ENCODE measurements around the gene IGHMBP2.

Gene IGHMBP2

GRCh38 chr11:68977781-68978625 lies 74.3 kb downstream of the IGHMBP2 start:
- H3K4me3 ChIP-seq (ENCODE audit: low read depth, low read length), result no peak overlapping the region
- DNase-seq (ENCODE audit: low read depth), result no peak
- no peak for TF ChIP-seq CTCF (IDR thresholded peaks at IDR 0.05; ENCODE audit: insufficient read depth, low read depth, low read length, missing control alignments)

- H3K4me3 ChIP-seq (ENCODE audit: low read depth, low read length), result no peak overlapping the region
- DNase-seq (ENCODE audit: low read depth), result no peak
- TF ChIP-seq CTCF (IDR thresholded peaks at IDR 0.05; ENCODE audit: insufficient read depth, low read depth, low read length, missing control alignments), result no peak
Observed at GRCh38 chr11:68978626-68978930, 74.9 kb downstream of the IGHMBP2 start.

DNA sequence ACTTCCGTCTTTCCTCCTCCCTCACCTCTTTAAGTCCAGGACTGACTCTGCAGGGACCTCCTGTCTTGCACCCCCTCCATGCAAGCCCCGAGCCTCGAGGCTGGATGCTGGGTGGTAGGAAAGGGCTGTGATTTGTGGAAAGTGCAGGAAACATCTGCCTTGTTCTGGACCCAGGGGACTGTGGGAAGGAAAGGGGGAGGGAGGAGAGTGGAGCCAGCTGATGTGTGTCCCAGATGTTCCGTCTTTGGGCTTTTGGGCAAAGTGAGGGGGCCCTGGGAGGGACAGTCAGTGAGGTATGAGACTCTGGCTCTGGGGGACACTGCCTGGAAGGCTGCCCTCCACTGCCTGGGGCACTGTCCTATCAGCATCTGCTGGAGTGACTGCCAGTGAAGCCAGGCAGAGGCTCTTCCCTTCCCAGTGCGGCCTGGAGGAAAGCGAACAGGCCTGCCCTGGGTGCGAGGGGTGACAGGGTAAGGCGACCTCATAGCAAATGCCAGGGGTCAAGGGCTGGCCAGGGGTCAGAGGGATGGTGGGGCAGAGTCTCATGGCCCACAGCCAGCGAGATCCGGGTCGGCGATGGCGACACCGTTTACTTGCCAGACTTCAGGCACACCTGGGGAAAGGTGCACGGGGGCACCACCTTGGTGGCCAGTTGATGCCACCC lies 75.4 kb downstream of the IGHMBP2 start:
- no peak overlapping the region for H3K4me3 ChIP-seq (ENCODE audit: low read depth, low read length)
- TF ChIP-seq CTCF (IDR thresholded peaks at IDR 0.05; ENCODE audit: insufficient read depth, low read depth, low read length, missing control alignments), result no peak
- no peak for DNase-seq (ENCODE audit: low read depth)

GRCh38 chr11:68979931-68980775 lies 76.5 kb downstream of the IGHMBP2 start:
- no peak for DNase-seq (ENCODE audit: low read depth)
- no peak overlapping the region for H3K4me3 ChIP-seq (ENCODE audit: low read depth, low read length)
- no peak for TF ChIP-seq CTCF (IDR thresholded peaks at IDR 0.05; ENCODE audit: insufficient read depth, low read depth, low read length, missing control alignments)

DNA sequence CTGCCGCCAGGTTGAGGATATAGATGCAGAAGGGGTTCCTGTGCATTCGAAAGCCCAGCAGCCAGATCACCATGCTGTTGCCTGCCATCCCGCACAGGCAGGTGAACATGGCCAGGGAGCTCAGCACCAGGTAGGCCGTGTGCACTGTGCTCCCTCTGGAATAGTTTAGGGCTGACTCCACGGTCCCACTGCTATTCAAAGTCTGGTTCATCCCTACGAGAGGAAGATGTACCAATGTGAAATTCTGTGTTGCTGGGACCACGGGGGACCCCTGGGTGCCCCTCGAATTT lies 77.0 kb downstream of the IGHMBP2 start, which contains the start of gene MRGPRD:
Gene MRGPRD, minus strand, starts transcription at position 211 of the 290 bp plus-strand sequence. Its CDS starts 0 bp downstream, at position 211.
- DNase-seq (ENCODE audit: low read depth), result no peak
- TF ChIP-seq CTCF (IDR thresholded peaks at IDR 0.05; ENCODE audit: insufficient read depth, low read depth, low read length, missing control alignments), result no peak
- no peak within 1 kb of the TSS for H3K4me3 ChIP-seq (ENCODE audit: low read depth, low read length)

DNA sequence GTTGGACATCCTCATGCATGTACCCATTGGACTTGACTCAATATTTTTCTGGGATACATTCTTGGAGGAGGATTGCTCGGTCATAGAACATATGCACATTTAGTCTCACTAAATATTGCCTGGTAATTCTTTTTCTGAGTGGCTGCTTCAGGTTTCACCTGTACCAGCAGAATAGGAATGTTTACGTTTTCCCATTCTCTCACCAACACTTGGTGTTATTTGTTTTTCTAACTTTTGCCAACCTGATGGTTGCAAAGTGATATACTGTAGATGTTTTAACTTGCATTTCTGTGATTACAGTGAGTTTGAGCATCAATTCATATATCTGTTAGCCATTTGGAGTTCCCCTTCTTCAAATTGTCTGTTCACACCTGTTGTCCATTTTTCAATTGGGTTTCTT lies 78.4 kb downstream of the IGHMBP2 start:
- no peak for DNase-seq (ENCODE audit: low read depth)
- TF ChIP-seq CTCF (IDR thresholded peaks at IDR 0.05; ENCODE audit: insufficient read depth, low read depth, low read length, missing control alignments), result no peak
- no peak overlapping the region for H3K4me3 ChIP-seq (ENCODE audit: low read depth, low read length)
